Retinal pigment epithelial cell (primary cell): ENCODE measurements around the gene DUT.
A peak's percentile ranks its signal among the peaks of the same experiment; 100 is the strongest.

Experiments
- DNase-seq: peaks from one replicate; pipeline ENCODE4 v3.0.0-alpha.2; 2010; ENCODE audit warnings: low read depth
- H3K4me3 ChIP-seq: 2 replicates; pipeline ENCODE4 v1.5.1; 2011; ENCODE audit warnings: mild to moderate bottlenecking, low read length, control low read depth, moderate library complexity
- CTCF ChIP-seq: conservative IDR thresholded peaks from 2 replicates; pipeline ENCODE4 v1.5.1; 2011; ENCODE audit warnings: low read depth, low read length, control low read depth, inconsistent platforms

The DUT gene

GRCh38 chr15:48330855-48331795 is at the start of gene DUT:
TSS of gene DUT (plus strand) at chr15:48331429. CDS start at chr15:48331516, 87 bp downstream.
- H3K4me3 ChIP-seq, result peak within 1 kb of the TSS; percentile 70
- peak; percentile 25 for DNase-seq
- peak; percentile 11 for TF ChIP-seq CTCF

GRCh38 chr15:48281674-48282073 is 49.6 kb upstream of the DUT start:
- TF ChIP-seq CTCF, result peak; percentile 29
- no peak for DNase-seq

GRCh38 chr15:48282216-48282615 is 49.0 kb upstream of the DUT start:
- no peak overlapping the region for H3K4me3 ChIP-seq
- no peak for TF ChIP-seq CTCF
- DNase-seq, result peak; percentile 26

More at GRCh38 chr15:48281674-48282073, 49.6 kb upstream of the DUT start:
- H3K4me3 ChIP-seq, result no peak overlapping the region

DNA sequence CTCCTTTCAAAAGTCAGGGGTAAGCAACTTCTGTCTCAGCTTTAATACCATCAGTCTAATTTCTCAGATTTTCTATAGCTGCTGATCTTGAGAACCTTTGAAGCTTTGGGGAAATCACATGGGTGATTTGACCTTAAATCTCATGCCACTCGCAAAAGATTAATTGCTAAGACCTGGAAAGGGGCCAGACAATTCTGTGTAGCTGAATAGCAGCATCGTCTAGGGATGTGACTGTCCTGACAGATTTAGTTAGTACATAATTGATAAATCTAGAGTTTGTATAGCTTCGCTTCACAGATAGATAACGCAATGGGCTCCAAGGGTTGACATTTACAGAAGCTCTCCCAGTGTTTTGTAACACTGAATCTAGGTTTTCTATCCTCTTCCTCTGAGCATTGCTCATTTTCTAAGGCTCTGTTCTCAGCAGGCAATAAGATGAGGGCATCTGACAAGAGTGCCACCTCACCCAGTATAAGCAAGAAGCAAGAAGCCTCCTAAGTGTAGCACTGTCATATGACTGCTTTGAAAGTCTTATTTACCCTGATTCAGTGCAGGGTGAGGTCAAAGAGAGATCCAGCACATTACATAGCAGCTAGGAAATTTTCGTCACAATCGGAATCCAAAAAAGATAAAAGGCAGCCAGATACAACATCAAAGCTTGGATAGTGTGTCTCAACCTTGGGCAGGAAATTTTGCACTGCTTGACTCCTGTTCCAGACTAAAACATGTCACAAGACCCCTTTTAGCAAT is 47.7 kb upstream of the DUT start:
- peak; percentile 76 for DNase-seq
- TF ChIP-seq CTCF, result no peak
- H3K4me3 ChIP-seq, result no peak overlapping the region

- peak; percentile 64 for TF ChIP-seq CTCF
- H3K4me3 ChIP-seq, result peak overlapping the region; percentile 28
- DNase-seq, result peak; percentile 42
These were observed 45.7 kb upstream of the DUT start for GRCh38 chr15:48285329-48286214.

DNA sequence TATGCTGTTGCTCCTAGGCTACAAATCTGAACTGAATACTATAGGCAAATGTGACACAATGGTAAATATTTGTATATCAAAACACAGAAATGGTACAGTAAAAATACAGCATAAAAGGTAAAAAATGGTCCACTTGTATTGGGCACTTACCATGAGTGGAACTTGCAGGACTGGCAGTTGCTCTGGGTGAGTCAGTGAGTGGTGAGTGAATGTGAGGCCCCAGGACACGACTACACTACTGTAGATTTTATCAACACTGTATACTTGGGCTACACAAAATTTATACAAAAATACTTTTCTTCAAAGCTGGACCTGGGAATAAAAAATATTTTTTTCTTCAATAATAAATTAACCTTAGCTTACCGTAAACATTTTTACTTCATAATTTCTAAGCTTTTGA is 41.6 kb upstream of the DUT start:
- DNase-seq, result no peak
- H3K4me3 ChIP-seq, result no peak overlapping the region
- TF ChIP-seq CTCF, result no peak
